ENCODE results near the gene TAS2R3.

TAS2R3 gene

GRCh38 chr7:141717450-141717849, 46.4 kb upstream of the TAS2R3 start:
- TF ChIP-seq, protein P1, sequence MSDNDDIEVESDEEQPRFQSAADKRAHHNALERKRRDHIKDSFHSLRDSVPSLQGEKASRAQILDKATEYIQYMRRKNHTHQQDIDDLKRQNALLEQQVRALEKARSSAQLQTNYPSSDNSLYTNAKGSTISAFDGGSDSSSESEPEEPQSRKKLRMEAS (IDR thresholded peaks at IDR 0.05), result no peak
- no peak for TF ChIP-seq CREB1 (IDR thresholded peaks at IDR 0.05; ENCODE audit: low read depth)
- TF ChIP-seq, protein P2, sequence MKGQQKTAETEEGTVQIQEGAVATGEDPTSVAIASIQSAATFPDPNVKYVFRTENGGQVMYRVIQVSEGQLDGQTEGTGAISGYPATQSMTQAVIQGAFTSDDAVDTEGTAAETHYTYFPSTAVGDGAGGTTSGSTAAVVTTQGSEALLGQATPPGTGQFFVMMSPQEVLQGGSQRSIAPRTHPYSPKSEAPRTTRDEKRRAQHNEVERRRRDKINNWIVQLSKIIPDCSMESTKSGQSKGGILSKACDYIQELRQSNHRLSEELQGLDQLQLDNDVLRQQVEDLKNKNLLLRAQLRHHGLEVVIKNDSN (IDR thresholded peaks at IDR 0.05), result no peak
- no peak for TF ChIP-seq YY1 (IDR thresholded peaks at IDR 0.05; ENCODE audit: low read depth)
- TF ChIP-seq EGR1 (IDR thresholded peaks at IDR 0.05), result no peak
- TF ChIP-seq RAD21 (IDR thresholded peaks at IDR 0.05; ENCODE audit: low read depth), result no peak
- no peak for TF ChIP-seq CEBPB (IDR thresholded peaks at IDR 0.05)
- TF ChIP-seq TAF1 (IDR thresholded peaks at IDR 0.05; ENCODE audit: low read depth), result no peak
- TF ChIP-seq EP300 (IDR thresholded peaks at IDR 0.05; ENCODE audit: borderline replicate concordance), result no peak
- no peak for TF ChIP-seq TEAD4 (IDR thresholded peaks at IDR 0.05)
- no peak for TF ChIP-seq NFIC (IDR thresholded peaks at IDR 0.05)
- TF ChIP-seq ZBTB7A (IDR thresholded peaks at IDR 0.05; ENCODE audit: low read depth), result no peak
- TF ChIP-seq TCF12 (IDR thresholded peaks at IDR 0.05; ENCODE audit: low read depth), result no peak
- no peak for TF ChIP-seq REST (IDR thresholded peaks at IDR 0.05; ENCODE audit: low read depth)
- TF ChIP-seq FOXM1 (IDR thresholded peaks at IDR 0.05; ENCODE audit: borderline replicate concordance, low read depth), result no peak

- TF ChIP-seq FOXM1 (IDR thresholded peaks at IDR 0.05; ENCODE audit: borderline replicate concordance, low read depth), result no peak
- TF ChIP-seq, protein P2 (IDR thresholded peaks at IDR 0.05), result no peak
- TF ChIP-seq EP300 (IDR thresholded peaks at IDR 0.05; ENCODE audit: borderline replicate concordance), result no peak
- no peak for TF ChIP-seq TCF12 (IDR thresholded peaks at IDR 0.05; ENCODE audit: low read depth)
- no peak for TF ChIP-seq TEAD4 (IDR thresholded peaks at IDR 0.05)
- TF ChIP-seq CEBPB (IDR thresholded peaks at IDR 0.05), result no peak
Measured at GRCh38 chr7:141722529-141722928, 41.4 kb upstream of the TAS2R3 start.

GRCh38 chr7:141729020-141729419, 34.9 kb upstream of the TAS2R3 start:
- TF ChIP-seq TCF12 (IDR thresholded peaks at IDR 0.05; ENCODE audit: low read depth) (no peak), TAF1 (IDR thresholded peaks at IDR 0.05; ENCODE audit: low read depth) (no peak), CEBPB (IDR thresholded peaks at IDR 0.05) (no peak), FOXM1 (IDR thresholded peaks at IDR 0.05; ENCODE audit: borderline replicate concordance, low read depth) (no peak), TEAD4 (IDR thresholded peaks at IDR 0.05) (no peak), REST (IDR thresholded peaks at IDR 0.05; ENCODE audit: low read depth) (no peak), EP300 (IDR thresholded peaks at IDR 0.05; ENCODE audit: borderline replicate concordance) (no peak), CREB1 (IDR thresholded peaks at IDR 0.05; ENCODE audit: low read depth) (no peak), YY1 (IDR thresholded peaks at IDR 0.05; ENCODE audit: low read depth) (no peak), NFIC (IDR thresholded peaks at IDR 0.05) (no peak), RAD21 (IDR thresholded peaks at IDR 0.05; ENCODE audit: low read depth) (no peak)
- TF ChIP-seq, protein P1 (IDR thresholded peaks at IDR 0.05), result no peak
- TF ChIP-seq, protein P2 (IDR thresholded peaks at IDR 0.05), result no peak

DNA sequence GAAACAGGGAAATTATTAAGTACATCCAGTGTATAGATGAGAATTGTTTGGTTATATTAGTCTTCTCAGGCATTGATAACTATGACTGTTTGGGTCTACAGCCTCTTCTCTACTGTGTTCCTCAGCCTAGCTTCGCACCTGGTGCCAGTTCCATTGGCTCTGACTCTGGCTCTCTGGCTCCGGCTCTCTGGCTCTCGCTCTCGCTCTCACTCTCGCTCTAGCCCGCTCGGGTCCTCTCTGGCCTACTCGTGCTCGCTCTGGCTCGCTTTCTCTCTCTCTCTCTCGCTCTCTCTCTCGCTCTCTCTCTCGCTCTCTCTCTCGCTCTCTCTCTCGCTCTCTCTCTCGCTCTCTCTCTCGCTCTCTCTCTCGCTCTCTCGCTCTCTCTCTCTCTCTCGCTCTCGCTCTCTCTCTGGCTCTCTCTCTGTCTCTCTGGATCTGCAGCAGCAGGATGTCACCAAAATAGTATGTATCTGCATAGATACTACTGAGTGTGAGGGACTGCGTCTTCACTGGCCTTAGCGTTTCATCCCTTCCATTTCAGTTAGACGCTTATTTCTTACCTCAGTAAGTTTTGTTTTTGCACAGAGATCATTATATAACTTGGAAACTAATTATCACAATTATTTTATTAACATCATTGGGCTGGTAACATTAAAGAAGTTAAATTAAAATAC, 32.3 kb upstream of the TAS2R3 start:
- no peak for TF ChIP-seq EGR1 (IDR thresholded peaks at IDR 0.05)
- TF ChIP-seq CEBPB (IDR thresholded peaks at IDR 0.05), result no peak
- no peak for TF ChIP-seq NFIC (IDR thresholded peaks at IDR 0.05)
- no peak for TF ChIP-seq YY1 (IDR thresholded peaks at IDR 0.05; ENCODE audit: low read depth)
- no peak for TF ChIP-seq EP300 (IDR thresholded peaks at IDR 0.05; ENCODE audit: borderline replicate concordance)
- TF ChIP-seq CREB1 (IDR thresholded peaks at IDR 0.05; ENCODE audit: low read depth), result no peak
- TF ChIP-seq TCF12 (IDR thresholded peaks at IDR 0.05; ENCODE audit: low read depth), result no peak
- no peak for TF ChIP-seq FOXM1 (IDR thresholded peaks at IDR 0.05; ENCODE audit: borderline replicate concordance, low read depth)

GRCh38 chr7:141737118-141737835, 26.6 kb upstream of the TAS2R3 start:
- TF ChIP-seq REST (IDR thresholded peaks at IDR 0.05; ENCODE audit: low read depth), result no peak
- TF ChIP-seq CEBPB (IDR thresholded peaks at IDR 0.05), result peak; percentile 59

Measured in Ishikawa (cell line).